Measurements from ENCODE around the gene LUC7L3.
"Not testable (repeated sequence)": the region's sequence is repeated elsewhere in the genome, so short reads cannot be mapped to it uniquely, and the experiment has no call there.

The LUC7L3 gene

GRCh38 chr17:50790618-50791017 lies 71.2 kb downstream of the LUC7L3 start:
- no peak for DNase-seq

GRCh38 chr17:50792132-50792531 lies 72.7 kb downstream of the LUC7L3 start:
- no peak for DNase-seq

DNA sequence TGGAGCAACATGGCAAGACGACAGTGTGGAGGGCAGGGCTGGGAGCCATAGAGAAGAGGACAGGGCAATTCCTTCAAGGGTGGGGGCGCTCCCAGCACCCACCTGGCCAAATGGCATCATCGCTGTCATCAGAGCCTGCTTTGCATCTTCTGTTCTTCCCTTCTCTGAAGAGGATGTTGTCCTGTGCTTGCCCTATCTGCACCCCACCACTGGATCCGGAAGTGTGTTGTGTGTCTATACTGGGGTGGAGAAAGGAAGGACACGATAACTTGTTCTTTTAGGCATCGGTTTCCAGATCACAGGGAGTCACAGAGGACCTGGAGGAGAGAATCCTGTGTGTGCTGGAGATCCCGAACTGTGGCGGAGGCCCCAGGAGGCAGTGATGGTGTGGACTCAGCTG lies 73.6 kb downstream of the LUC7L3 start:
- DNase-seq: no peak

DNA sequence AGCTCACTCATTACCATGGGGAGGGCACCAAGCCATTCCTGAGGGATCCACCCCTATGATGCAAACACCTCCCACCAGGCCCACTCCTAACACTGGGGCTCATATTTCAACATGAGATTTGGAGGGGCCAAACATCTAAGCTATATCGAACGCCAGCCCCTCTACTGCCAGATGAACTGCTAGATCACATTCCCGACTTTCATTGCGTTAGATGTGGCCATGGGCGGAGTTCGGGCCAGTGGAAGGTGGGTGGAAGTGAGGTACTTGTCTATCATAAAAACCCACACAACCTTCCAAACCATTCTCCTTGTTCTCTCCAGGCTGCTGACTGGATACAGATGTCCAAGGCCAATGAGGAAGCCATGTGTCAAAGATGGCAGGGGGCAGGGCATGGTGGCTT lies 75.0 kb downstream of the LUC7L3 start:
- DNase-seq: no peak

GRCh38 chr17:50797135-50797810 lies 77.9 kb downstream of the LUC7L3 start:
- no peak for DNase-seq

GRCh38 chr17:50798424-50799288 lies 79.3 kb downstream of the LUC7L3 start:
- DNase-seq: no peak

GRCh38 chr17:50799582-50799981 lies 80.2 kb downstream of the LUC7L3 start:
- DNase-seq: no peak

DNA sequence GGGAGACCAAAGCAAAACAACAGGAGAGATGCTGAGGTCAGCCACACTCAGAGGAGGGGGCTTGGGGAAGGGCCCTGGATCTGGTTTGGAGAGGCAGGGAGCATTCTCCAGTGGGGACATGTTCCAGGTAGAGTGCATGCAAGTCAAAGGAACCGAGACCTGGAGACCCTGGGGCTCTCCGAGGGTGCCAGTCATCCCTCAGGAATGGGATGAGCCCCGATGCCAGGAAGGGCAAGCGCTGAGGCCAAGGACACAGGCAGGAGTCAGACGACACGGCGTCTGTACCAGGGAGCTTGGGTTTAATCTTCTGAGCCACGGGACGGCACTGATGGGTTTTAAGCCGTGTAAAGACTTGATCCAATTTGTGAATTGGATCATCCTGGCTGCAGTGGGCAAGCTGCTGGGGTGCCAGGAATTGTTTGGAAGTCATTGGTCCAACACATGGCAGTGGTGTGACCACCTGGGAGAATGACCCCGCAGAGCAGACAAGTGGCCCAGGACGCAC lies 80.8 kb downstream of the LUC7L3 start:
- DNase-seq: no peak

- DNase-seq: no peak
Measured at GRCh38 chr17:50802609-50803571, 83.5 kb downstream of the LUC7L3 start.

DNA sequence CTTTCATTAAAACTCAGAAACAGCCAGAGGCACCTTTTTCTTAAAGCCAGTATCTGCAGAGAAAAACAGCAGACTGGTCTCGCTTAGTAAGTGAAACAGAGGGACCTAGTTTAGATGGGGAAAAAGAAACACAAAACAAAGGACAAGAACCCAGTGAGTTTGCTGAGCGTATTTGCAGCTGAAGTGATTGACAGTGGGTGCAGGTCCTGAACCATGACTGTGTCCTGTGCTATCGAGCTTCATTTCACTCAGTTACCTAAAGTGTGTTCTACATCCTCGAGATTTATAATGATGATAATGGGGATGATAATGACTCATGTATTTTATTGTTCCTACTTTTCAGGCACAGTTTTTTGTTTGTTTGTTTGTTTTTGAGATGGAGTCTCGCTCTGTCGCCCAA lies 84.3 kb downstream of the LUC7L3 start:
- DNase-seq: no peak

- not testable (repeated sequence) for DNase-seq
Measured at GRCh38 chr17:50804749-50805475, 85.5 kb downstream of the LUC7L3 start.

GRCh38 chr17:50805486-50805885 lies 86.1 kb downstream of the LUC7L3 start:
- DNase-seq: no peak

Data from T1000 (cell line).